ENCODE measurements around the gene CD53.
"Not testable (repeated sequence)": the region's sequence is repeated elsewhere in the genome, so short reads cannot be mapped to it uniquely, and the experiment has no call there.

Gene CD53, protein sequence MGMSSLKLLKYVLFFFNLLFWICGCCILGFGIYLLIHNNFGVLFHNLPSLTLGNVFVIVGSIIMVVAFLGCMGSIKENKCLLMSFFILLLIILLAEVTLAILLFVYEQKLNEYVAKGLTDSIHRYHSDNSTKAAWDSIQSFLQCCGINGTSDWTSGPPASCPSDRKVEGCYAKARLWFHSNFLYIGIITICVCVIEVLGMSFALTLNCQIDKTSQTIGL

GRCh38 chr1:110872745-110873720, at the start of gene CD53:
Gene CD53, plus strand, starts transcription at chr1:110873148. Its CDS starts 18,261 bp downstream, at chr1:110891409.
- DNase-seq = no peak

DNA sequence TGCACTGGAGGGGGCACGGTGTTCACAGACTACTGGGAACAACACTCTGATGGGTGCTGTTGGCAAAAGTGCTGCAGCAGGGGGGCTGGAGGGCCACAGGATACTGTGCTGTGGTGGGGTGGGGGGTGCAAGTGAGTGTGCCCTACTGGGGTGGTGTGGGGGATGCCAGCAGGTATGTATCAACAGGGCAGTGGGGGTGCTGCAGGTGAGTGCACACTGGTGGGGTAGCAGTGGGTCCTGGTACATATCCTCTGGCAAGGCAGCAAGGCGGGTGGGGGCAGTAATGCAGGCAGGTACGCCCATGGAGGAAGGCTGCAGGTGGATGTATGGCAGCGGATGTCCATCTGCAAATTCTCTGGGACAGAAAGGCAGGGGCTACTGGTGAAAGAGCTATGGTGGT, 48.8 kb upstream of the CD53 start:
- DNase-seq = no peak

- peak; percentile 6 for DNase-seq
Measured at GRCh38 chr1:110829955-110830553, 42.9 kb upstream of the CD53 start.

DNA sequence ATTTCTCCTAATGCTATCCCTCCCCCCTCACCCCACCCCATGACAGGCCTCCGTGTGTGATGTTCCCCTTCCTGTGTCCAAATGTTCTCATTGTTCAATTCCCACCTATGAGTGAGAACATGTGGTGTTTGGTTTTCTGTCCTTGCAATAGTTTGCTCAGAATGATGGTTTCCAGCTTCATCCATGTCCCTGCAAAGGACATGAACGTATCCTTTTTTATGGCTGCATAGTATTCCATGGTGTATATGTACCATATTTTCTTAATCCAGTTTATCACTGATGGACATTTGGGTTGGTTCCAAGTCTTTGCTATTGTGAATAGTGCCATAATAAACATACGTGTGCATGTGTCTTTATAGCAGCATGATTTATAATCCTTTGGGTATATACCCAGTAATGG, 39.2 kb upstream of the CD53 start:
- not testable (repeated sequence) for DNase-seq

- DNase-seq = no peak
Measured at GRCh38 chr1:110846861-110847260, 26.1 kb upstream of the CD53 start.

GRCh38 chr1:110850145-110850544, 22.8 kb upstream of the CD53 start:
- no peak for DNase-seq

GRCh38 chr1:110850627-110851026, 22.3 kb upstream of the CD53 start:
- no peak for DNase-seq

GRCh38 chr1:110853135-110853534, 19.8 kb upstream of the CD53 start:
- no peak for DNase-seq

GRCh38 chr1:110856410-110856809, 16.5 kb upstream of the CD53 start:
- no peak for DNase-seq

GRCh38 chr1:110857964-110858948, 14.7 kb upstream of the CD53 start:
- DNase-seq = no peak

GRCh38 chr1:110859062-110859461, 13.9 kb upstream of the CD53 start:
- DNase-seq = no peak

DNA sequence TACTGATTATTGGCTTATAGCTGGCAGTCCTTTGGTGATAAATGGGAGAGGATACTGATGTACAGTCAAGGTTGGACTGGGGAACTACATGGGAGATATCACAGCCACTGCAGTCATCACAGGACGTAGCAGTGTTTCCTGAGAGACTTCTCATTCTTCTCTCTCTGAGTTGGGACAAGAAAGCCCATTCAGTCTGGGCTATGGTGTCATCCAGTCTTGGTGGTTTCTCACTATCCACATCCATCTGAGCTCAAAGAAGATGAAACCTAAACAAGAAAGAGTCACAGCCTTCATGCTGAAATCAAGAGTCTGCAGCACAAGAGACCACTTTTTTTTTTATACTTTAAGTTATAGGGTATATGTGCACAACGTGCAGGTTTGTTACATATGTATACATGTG, 12.8 kb upstream of the CD53 start:
- no peak for DNase-seq

DNA sequence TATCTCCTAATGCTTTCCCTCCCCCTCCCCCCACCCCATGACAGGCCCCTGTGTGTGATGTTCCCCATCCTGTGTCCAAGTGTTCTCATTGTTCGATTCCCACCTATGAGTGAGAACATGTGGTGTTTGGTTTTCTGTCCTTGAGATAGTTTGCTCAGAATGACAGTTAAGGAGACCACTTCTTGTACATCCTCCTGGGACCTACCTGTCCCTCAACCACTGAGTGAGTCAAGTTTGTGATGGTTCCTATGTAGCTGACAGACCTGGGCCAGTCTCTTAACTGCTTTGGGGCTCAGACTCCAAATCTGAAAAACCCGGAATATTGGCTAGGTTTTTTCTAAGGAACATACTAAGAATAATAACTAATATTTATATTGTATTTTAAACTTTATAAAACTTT, 12.3 kb upstream of the CD53 start:
- not testable (repeated sequence) for DNase-seq

DNA sequence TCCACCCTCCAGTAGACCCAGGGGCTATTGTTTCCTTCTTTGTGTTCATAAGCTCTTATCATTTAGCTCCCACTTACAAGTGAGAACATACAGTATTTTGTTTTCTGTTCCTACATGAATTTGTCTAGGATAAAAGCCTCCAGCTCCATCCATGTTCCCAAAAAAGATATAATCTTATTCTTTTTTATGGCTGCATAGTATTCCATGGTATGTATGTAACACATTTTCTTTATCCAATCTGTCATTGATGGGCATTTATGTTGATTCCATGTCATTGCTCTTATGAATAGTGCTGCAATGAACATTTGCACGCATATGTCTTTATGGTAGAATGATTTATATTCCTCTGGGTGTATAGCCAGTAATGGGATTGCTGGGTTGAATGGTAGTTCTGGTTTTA, 11.0 kb upstream of the CD53 start:
- not testable (repeated sequence) for DNase-seq

GRCh38 chr1:110864287-110864686, 8.7 kb upstream of the CD53 start:
- DNase-seq = no peak

DNA sequence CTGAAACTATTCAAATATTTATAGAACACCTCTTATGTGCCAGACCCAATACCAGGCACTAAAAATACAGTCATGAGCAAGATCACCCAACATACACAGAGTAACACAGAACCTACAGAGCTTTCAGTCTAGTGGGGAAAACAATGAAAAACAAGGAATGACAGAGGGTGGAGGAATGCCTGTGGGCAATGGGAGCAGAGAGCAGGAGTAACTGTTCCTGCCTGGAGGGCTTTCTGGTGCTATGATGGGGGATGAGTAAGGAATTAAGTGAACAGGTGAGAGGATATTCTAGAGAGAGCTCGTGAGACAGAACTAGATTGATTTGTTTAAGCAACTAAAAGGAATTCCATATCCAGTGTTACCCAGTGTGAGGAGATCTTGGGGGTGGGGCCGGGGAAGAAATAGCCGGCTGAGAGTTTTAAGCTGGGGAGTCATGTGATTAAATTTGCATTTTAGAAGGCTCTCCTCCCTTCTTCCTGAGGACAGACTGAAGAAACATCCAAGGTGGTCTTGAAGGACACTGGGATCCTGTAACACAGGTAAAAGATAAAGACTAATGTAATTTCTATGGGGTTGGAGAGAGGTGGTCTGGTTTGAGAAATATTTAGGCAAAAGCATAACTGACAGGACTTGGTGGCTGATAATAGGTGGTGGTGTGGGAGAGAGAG, 2.1 kb upstream of the CD53 start:
- DNase-seq = no peak

DNA sequence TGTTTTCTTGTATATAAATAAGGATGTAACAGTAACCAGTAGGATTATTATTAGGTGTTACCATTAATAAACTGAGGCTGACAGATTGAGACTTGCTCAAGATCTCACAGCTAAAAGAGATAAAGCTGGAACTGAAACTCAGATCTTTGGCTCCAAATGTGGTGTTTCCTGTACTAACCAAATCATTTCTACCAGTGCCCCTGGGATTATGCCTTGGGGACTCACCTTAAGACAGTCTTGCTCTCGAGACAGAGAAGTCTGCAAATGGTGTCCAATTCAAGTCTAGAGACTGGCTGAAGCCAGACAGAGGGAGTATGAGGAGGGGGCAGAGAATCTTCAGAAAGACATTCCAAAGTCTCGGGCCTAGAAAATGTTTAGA, 593 bp upstream of the CD53 start:
- DNase-seq = no peak

DNA sequence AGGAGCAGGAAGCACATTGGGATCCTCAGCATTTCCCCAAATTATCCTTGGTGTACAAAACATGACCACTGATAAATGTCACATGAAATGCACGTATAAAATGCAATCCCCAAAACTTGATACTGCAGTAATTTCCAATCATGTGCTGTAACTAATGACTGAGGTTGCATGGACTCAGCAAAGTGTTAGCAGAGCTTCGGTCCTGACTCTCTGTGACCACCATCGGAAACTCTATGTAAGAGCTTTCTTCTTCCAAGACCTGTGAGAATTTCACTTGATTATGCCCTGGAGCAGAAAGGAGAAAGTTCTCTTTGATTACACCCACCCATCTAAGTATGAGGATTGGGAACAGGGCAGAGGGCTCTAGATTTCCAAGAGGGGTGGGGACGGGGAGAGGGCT, 908 bp downstream of the CD53 start:
- no peak for DNase-seq

GRCh38 chr1:110874324-110875215, 1.6 kb downstream of the CD53 start:
- no peak for DNase-seq

GRCh38 chr1:110875216-110875731, 2.3 kb downstream of the CD53 start:
- no peak for DNase-seq

Measured in NCI-H226 (cell line).